Motor neuron (in vitro differentiated cells): ENCODE results near the gene KRTAP20-4. TPM values are rescaled to one million over a fixed set of nuclear protein-coding genes. Genes with fewer than 3 reads are reported as not detected.

ENCODE experiments used
- total RNA-seq, 8 experiments: library from RNA; unstranded; fragments of 300-600 nt; gene quantifications; 2 replicates each; pipeline versions ENCODE4 v1.2.3 to v1.2.4, GENCODE V29; 2022

KRTAP20-4 gene
- total RNA-seq, 8 experiments from 2014 or later: not detected

Other genes starting within 250 kb of the KRTAP20-4 start
- gene KRTAP13-2, start 248.4 kb upstream of the KRTAP20-4 start, total RNA-seq: under 1 TPM in 1 of 8 experiments, not detected in 7; 0.29 TPM
- not detected for gene KRTAP13-1, start 224.6 kb upstream of the KRTAP20-4 start, total RNA-seq
- gene KRTAP13-3, start 194.7 kb upstream of the KRTAP20-4 start, total RNA-seq: not detected
- gene KRTAP13-4, start 190.4 kb upstream of the KRTAP20-4 start, total RNA-seq: under 1 TPM in 4 of 8 experiments, not detected in 4; 0.36 to 0.87 (median 0.62) TPM
- under 1 TPM in 1 of 8 experiments, not detected in 7; 0.71 TPM for gene KRTAP15-1, start 180.4 kb upstream of the KRTAP20-4 start, total RNA-seq
- gene KRTAP19-1, start 140.3 kb upstream of the KRTAP20-4 start, total RNA-seq: under 1 TPM in 1 of 8 experiments, not detected in 7; 0.76 TPM
- not detected for gene KRTAP19-2, start 133.2 kb upstream of the KRTAP20-4 start, total RNA-seq
- not detected for gene KRTAP19-3, start 128.6 kb upstream of the KRTAP20-4 start, total RNA-seq
- not detected for gene KRTAP19-4, start 123.5 kb upstream of the KRTAP20-4 start, total RNA-seq
- gene KRTAP19-5, start 118.5 kb upstream of the KRTAP20-4 start, total RNA-seq: not detected
- gene KRTAP19-6, start 78.8 kb upstream of the KRTAP20-4 start, total RNA-seq: not detected
- not detected for gene KRTAP19-7, start 59.3 kb upstream of the KRTAP20-4 start, total RNA-seq
- not detected for gene KRTAP22-2, start 30.2 kb upstream of the KRTAP20-4 start, total RNA-seq
- gene KRTAP6-3, start 28.2 kb upstream of the KRTAP20-4 start, total RNA-seq: not detected
- gene KRTAP6-2, start 21.7 kb upstream of the KRTAP20-4 start, total RNA-seq: not detected
- gene KRTAP22-1, start 19.5 kb upstream of the KRTAP20-4 start, total RNA-seq: not detected
- not detected for gene KRTAP6-1, start 6.7 kb upstream of the KRTAP20-4 start, total RNA-seq
- not detected for gene KRTAP20-1, start 4.2 kb upstream of the KRTAP20-4 start, total RNA-seq
- not detected for gene KRTAP20-2, start 14.6 kb downstream of the KRTAP20-4 start, total RNA-seq
- gene KRTAP20-3, start 22.2 kb downstream of the KRTAP20-4 start, total RNA-seq: not detected
- not detected for gene KRTAP21-3, start 98.2 kb downstream of the KRTAP20-4 start, total RNA-seq
- not detected for gene KRTAP21-2, start 126.6 kb downstream of the KRTAP20-4 start, total RNA-seq
- not detected for gene KRTAP21-1, start 134.8 kb downstream of the KRTAP20-4 start, total RNA-seq
- under 1 TPM in 1 of 8 experiments, not detected in 7; 0.71 TPM for gene KRTAP8-1, start 192.6 kb downstream of the KRTAP20-4 start, total RNA-seq
- under 1 TPM in 2 of 8 experiments, not detected in 6; 0.47 to 0.71 TPM for gene KRTAP7-1, start 209.1 kb downstream of the KRTAP20-4 start, total RNA-seq